HTERT RPE-1 (cell line): ENCODE measurements around the gene RUVBL1.

Source experiments
- in situ Hi-C: fragments of 300-500 bp; cut with MboI; formaldehyde crosslinking; loops from 4 replicates; pipeline ENCODE4 v1.14.3; 2020; ENCODE audit warnings: low sequenced_read_pairs

The RUVBL1 gene

GRCh38 chr3:128070898-128071591 is 52.6 kb downstream of the RUVBL1 start:
- in situ Hi-C loops, result no loop called here

GRCh38 chr3:128069271-128069670 is 54.3 kb downstream of the RUVBL1 start:
- in situ Hi-C loops, result no loop called here

GRCh38 chr3:128068156-128068620 is 55.4 kb downstream of the RUVBL1 start:
- in situ Hi-C loops, result no loop called here

GRCh38 chr3:128067489-128067888 is 56.1 kb downstream of the RUVBL1 start:
- in situ Hi-C loops, result no loop called here

GRCh38 chr3:128066676-128067075 is 56.9 kb downstream of the RUVBL1 start:
- in situ Hi-C loops, result no loop called here

GRCh38 chr3:128066114-128066513 is 57.5 kb downstream of the RUVBL1 start:
- in situ Hi-C loops, result no loop called here

GRCh38 chr3:128064962-128065361 is 58.6 kb downstream of the RUVBL1 start:
- in situ Hi-C loops, result no loop called here

- in situ Hi-C loops, result no loop called here
These were observed 59.7 kb downstream of the RUVBL1 start for GRCh38 chr3:128063865-128064264.

- in situ Hi-C loops, result no loop called here
These were observed 61.4 kb downstream of the RUVBL1 start for GRCh38 chr3:128062033-128062745.

GRCh38 chr3:128060473-128061381 is 62.9 kb downstream of the RUVBL1 start:
- in situ Hi-C loops, result no loop called here

- in situ Hi-C loops, result no loop called here
These were observed 67.4 kb downstream of the RUVBL1 start for GRCh38 chr3:128056258-128056657.

- in situ Hi-C loops, result no loop called here
These were observed 69.2 kb downstream of the RUVBL1 start for GRCh38 chr3:128054367-128054766.

- in situ Hi-C loops, result no loop called here
These were observed 70.0 kb downstream of the RUVBL1 start for GRCh38 chr3:128053614-128054013.

GRCh38 chr3:128052595-128053351 is 70.8 kb downstream of the RUVBL1 start:
- in situ Hi-C loops, result no loop called here

- in situ Hi-C loops, result no loop called here
These were observed 71.6 kb downstream of the RUVBL1 start, which contains the start of gene SEC61A1 for GRCh38 chr3:128051837-128052594. TSS of gene SEC61A1 (plus strand) at chr3:128052437. CDS start at chr3:128052553, 116 bp downstream.

- in situ Hi-C loops, result no loop called here
These were observed 72.2 kb downstream of the RUVBL1 start for GRCh38 chr3:128051459-128051836.

- in situ Hi-C loops, result no loop called here
These were observed 73.0 kb downstream of the RUVBL1 start for GRCh38 chr3:128050597-128050996.

GRCh38 chr3:128041344-128041743 is 82.3 kb downstream of the RUVBL1 start:
- in situ Hi-C loops, result no loop called here

GRCh38 chr3:128040660-128041059 is 83.0 kb downstream of the RUVBL1 start:
- in situ Hi-C loops, result no loop called here

- in situ Hi-C loops, result no loop called here
These were observed 83.6 kb downstream of the RUVBL1 start for GRCh38 chr3:128040041-128040440.
